Measurements from ENCODE around the gene CDRT4. TPM values are rescaled to one million over a fixed set of nuclear protein-coding genes. Genes with fewer than 3 reads are reported as not detected.

CDRT4 gene
- polyA plus RNA-seq, 3 donors = 1.9 to 11.6 (median 4.4) TPM

Other genes with a start within 250 kb of the CDRT4 start
- gene PMP22, start 202.3 kb downstream of the CDRT4 start, polyA plus RNA-seq (ENCODE audit: insufficient read length in 3 of 3) = 10 to 100 TPM; 58.1 to 71.7 (median 62.3) TPM
- gene TEKT3, start 126.0 kb downstream of the CDRT4 start, polyA plus RNA-seq (ENCODE audit: insufficient read length in 3 of 3) = 1 to 10 TPM; 1.3 to 1.9 (median 1.7) TPM
- gene TVP23C, start 95.9 kb upstream of the CDRT4 start, polyA plus RNA-seq (ENCODE audit: insufficient read length in 3 of 3) = 10 to 100 TPM; 11.1 to 22.6 (median 12.8) TPM
- gene FBXW10B, start 152.1 kb upstream of the CDRT4 start, polyA plus RNA-seq (ENCODE audit: insufficient read length in 3 of 3) = under 1 TPM; 0.26 to 0.74 (median 0.66) TPM
- 10 to 100 TPM; 20.0 to 27.6 (median 23.4) TPM for gene TRIM16, start 216.7 kb upstream of the CDRT4 start, polyA plus RNA-seq (ENCODE audit: insufficient read length in 3 of 3)
- 10 to 100 TPM; 40.7 to 46.9 (median 42.8) TPM for gene ZNF286A, start 232.1 kb upstream of the CDRT4 start, polyA plus RNA-seq (ENCODE audit: insufficient read length in 3 of 3)